GM12874 (cell line): ENCODE results near the gene TTLL12.

Source experiments
- CTCF ChIP-seq: IDR thresholded peaks from 2 replicates; pipeline ENCODE4 v1.5.1; 2011; ENCODE audit warnings: low read depth, mild to moderate bottlenecking, control low read depth, low read length, moderate library complexity; ENCODE audit not compliant: insufficient read depth

The TTLL12 gene

GRCh38 chr22:43171019-43171491 lies 15.9 kb downstream of the TTLL12 start:
- no peak for TF ChIP-seq CTCF

GRCh38 chr22:43170131-43170480 lies 16.8 kb downstream of the TTLL12 start:
- no peak for TF ChIP-seq CTCF

GRCh38 chr22:43169310-43170130 lies 17.4 kb downstream of the TTLL12 start:
- TF ChIP-seq CTCF: no peak

DNA sequence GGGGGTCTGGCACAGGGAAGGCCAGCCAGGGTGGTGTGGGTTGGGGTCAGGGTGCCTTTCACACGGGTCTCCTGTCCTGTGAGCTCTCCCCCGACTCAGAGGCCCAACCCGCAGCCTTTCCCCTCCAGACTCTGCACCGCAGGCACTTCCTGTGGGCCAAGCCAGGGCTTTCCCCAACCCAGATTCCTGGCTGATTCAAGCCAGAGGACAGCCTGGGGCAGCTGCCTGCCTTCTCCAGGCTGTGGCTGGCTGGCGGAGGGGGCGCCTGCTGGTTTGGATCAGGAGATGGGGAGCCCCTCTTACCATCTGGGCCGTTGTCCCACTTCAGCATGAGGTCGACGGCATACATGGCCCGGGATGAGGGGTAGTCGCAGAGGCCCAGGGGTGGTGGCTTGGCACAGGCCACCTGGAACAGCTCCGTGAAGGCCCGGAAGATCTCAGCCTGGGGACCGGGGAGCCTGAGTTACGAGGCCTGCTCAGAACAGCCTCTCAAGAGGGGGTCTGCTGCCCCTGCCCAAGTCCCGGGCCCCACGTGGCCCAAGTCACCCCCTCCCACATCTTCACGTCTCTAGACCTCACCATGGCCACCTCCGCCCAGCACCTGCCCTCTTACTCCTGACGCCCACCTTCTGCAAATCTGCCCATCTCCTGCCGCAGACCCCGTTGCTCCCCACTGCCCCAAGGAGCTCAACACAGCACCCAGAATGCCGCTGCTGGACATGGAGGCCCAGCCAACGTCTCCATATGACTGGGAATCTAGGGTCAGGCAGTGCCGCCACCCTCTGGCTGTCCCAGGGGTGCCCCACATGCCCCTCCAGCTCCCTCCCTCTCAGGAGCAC lies 18.2 kb downstream of the TTLL12 start:
- TF ChIP-seq CTCF: no peak

DNA sequence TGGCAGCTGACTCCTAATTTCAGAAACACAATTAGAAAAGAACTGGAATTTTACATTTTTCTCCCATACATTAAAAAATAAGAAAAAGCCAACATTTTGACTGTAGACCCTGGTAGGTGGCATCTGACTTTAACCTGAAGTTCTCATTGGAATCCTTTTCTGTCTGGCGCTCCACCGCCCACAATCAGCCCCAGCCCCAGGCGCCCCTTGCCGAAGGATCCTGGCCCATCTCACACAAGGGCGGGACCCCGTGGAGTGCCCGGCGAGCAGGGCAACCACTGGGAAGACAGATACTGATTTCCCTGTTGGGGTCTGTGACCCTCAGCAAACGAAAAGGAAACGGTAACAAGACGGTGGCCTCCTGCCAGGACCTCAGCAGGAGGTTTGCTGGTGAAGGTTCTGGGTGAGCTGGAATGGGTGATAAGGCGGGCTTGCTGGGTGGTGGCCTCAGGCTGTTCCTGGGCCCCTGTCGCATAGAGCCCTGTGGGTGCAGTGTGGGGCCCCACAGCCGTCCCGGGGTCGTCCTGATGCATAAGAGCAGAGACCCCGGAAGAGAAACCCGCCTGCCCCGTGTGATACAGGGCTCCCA lies 19.8 kb downstream of the TTLL12 start:
- TF ChIP-seq CTCF: no peak

GRCh38 chr22:43166132-43166930 lies 20.6 kb downstream of the TTLL12 start:
- no peak for TF ChIP-seq CTCF

- TF ChIP-seq CTCF: no peak
Observed at GRCh38 chr22:43164636-43165035, 22.3 kb downstream of the TTLL12 start.
